ENCODE data around the gene SNX3.

- TF ChIP-seq CTCF (IDR thresholded peaks at IDR 0.05; ENCODE audit: low read length) = no peak
- TF ChIP-seq EZH2 (IDR thresholded peaks at IDR 0.05; ENCODE audit: borderline replicate concordance, low read length) = no peak
Observed at GRCh38 chr6:108236791-108237190, 24.0 kb downstream of the SNX3 start.

Measured in OCI-LY1 (cell line).